ENCODE data around the gene MAGEB17.

MAGEB17 gene

GRCh38 chrX:16208601-16209000, 41.3 kb downstream of the MAGEB17 start:
- H3K27ac ChIP-seq (ENCODE audit: low read depth, low read length), result no peak overlapping the region
- H3K36me3 ChIP-seq (ENCODE audit: control insufficient read depth, insufficient read depth, low read length), result no peaks in the 10 kb centered on the region
- H3K4me3 ChIP-seq (ENCODE audit: low read depth, low read length), result no peak overlapping the region
- peaks cover 33% of the 10 kb centered on the region for H3K4me1 ChIP-seq (ENCODE audit: control insufficient read depth, insufficient read depth, low read length)
- H3K27me3 ChIP-seq (ENCODE audit: control insufficient read depth, insufficient read depth, low read length), result no peaks in the 10 kb centered on the region
- no peaks in the 10 kb centered on the region for H3K9me3 ChIP-seq (ENCODE audit: control insufficient read depth, insufficient read depth, low read depth, low read length)
- no peak overlapping the region for H3K9ac ChIP-seq (ENCODE audit: low read length)

GRCh38 chrX:16210061-16210460, 42.8 kb downstream of the MAGEB17 start:
- Histone ChIP-seq H3K9me3 (ENCODE audit: control insufficient read depth, insufficient read depth, low read depth, low read length) (no peaks in the 10 kb centered on the region), H3K36me3 (ENCODE audit: control insufficient read depth, insufficient read depth, low read length) (no peaks in the 10 kb centered on the region), H3K4me1 (ENCODE audit: control insufficient read depth, insufficient read depth, low read length) (peaks cover 37% of the 10 kb centered on the region), H3K27me3 (ENCODE audit: control insufficient read depth, insufficient read depth, low read length) (no peaks in the 10 kb centered on the region), H3K9ac (ENCODE audit: low read length) (no peak overlapping the region), H3K4me3 (ENCODE audit: low read depth, low read length) (no peak overlapping the region), H3K27ac (ENCODE audit: low read depth, low read length) (no peak overlapping the region)

DNA sequence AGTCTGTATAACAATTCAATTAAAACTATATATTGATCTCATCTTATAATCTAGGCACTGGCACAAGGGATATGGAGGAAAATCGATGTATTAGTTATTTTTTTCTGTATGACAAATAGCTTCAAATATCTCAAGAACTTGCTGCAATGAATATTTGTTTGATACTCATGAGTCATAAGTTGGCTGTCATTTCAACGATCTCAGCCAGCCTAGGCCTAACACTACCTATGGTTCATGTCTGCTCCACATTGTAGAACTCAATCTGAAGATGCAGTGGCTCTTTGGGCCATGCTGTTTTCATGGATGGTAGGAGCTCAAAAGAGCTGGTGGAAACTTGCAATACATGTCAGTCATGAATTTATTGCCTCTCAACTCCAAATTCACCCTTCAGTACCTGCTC, 44.7 kb downstream of the MAGEB17 start:
- H3K4me3 ChIP-seq (ENCODE audit: low read depth, low read length), result no peak overlapping the region
- peaks cover 52% of the 10 kb centered on the region for H3K4me1 ChIP-seq (ENCODE audit: control insufficient read depth, insufficient read depth, low read length)
- no peaks in the 10 kb centered on the region for H3K27me3 ChIP-seq (ENCODE audit: control insufficient read depth, insufficient read depth, low read length)
- H3K27ac ChIP-seq (ENCODE audit: low read depth, low read length), result 0 out of 2 replicates have a peak overlapping the region, but pooled peaks have one; percentile 26
- no peaks in the 10 kb centered on the region for H3K9me3 ChIP-seq (ENCODE audit: control insufficient read depth, insufficient read depth, low read depth, low read length)
- H3K36me3 ChIP-seq (ENCODE audit: control insufficient read depth, insufficient read depth, low read length), result no peaks in the 10 kb centered on the region
- H3K9ac ChIP-seq (ENCODE audit: low read length), result no peak overlapping the region

- H3K4me1 ChIP-seq (ENCODE audit: control insufficient read depth, insufficient read depth, low read length), result peaks cover 51% of the 10 kb centered on the region
- H3K4me3 ChIP-seq (ENCODE audit: low read depth, low read length), result no peak overlapping the region
- no peak overlapping the region for H3K9ac ChIP-seq (ENCODE audit: low read length)
- no peaks in the 10 kb centered on the region for H3K27me3 ChIP-seq (ENCODE audit: control insufficient read depth, insufficient read depth, low read length)
- H3K27ac ChIP-seq (ENCODE audit: low read depth, low read length), result no peak overlapping the region
- H3K36me3 ChIP-seq (ENCODE audit: control insufficient read depth, insufficient read depth, low read length), result no peaks in the 10 kb centered on the region
- H3K9me3 ChIP-seq (ENCODE audit: control insufficient read depth, insufficient read depth, low read depth, low read length), result no peaks in the 10 kb centered on the region
These were observed 45.2 kb downstream of the MAGEB17 start for GRCh38 chrX:16212436-16212835.

GRCh38 chrX:16213961-16214360, 46.7 kb downstream of the MAGEB17 start:
- Histone ChIP-seq H3K9ac (ENCODE audit: low read length) (no peak overlapping the region), H3K36me3 (ENCODE audit: control insufficient read depth, insufficient read depth, low read length) (no peaks in the 10 kb centered on the region), H3K27me3 (ENCODE audit: control insufficient read depth, insufficient read depth, low read length) (no peaks in the 10 kb centered on the region)

DNA sequence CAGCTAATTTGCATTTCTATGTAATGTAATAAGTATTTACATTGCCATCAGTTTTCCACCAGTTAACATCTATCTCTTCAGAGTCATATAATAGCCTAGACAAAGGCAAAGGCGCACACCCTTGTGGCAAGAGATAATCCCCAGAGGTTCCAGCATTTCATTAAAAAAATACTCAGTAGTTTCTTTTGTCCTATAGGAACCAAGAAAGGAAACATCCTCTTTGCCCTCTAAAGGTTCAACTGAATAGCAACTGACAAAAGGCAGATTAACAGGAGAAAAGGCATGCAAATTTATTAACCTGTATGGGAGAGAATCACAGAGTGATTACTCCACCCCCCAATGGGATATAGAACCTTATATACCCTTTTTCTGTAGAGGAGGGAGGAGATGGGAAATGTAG, 48.4 kb downstream of the MAGEB17 start:
- peak overlapping the region; percentile 19; the same call in 1 of the 2 replicates for H3K4me3 ChIP-seq (ENCODE audit: low read depth, low read length)
- no peaks in the 10 kb centered on the region for H3K36me3 ChIP-seq (ENCODE audit: control insufficient read depth, insufficient read depth, low read length)
- H3K27me3 ChIP-seq (ENCODE audit: control insufficient read depth, insufficient read depth, low read length), result no peaks in the 10 kb centered on the region
- peaks cover 33% of the 10 kb centered on the region for H3K4me1 ChIP-seq (ENCODE audit: control insufficient read depth, insufficient read depth, low read length)
- peaks cover 6% of the 10 kb centered on the region for H3K9me3 ChIP-seq (ENCODE audit: control insufficient read depth, insufficient read depth, low read depth, low read length)
- H3K9ac ChIP-seq (ENCODE audit: low read length), result peak overlapping the region; percentile 52
- peak overlapping the region; percentile 91 for H3K27ac ChIP-seq (ENCODE audit: low read depth, low read length)

More at GRCh38 chrX:16213961-16214360, 46.7 kb downstream of the MAGEB17 start:
- no peaks in the 10 kb centered on the region for H3K9me3 ChIP-seq (ENCODE audit: control insufficient read depth, insufficient read depth, low read depth, low read length)
- H3K4me1 ChIP-seq (ENCODE audit: control insufficient read depth, insufficient read depth, low read length), result peaks cover 38% of the 10 kb centered on the region
- H3K4me3 ChIP-seq (ENCODE audit: low read depth, low read length), result no peak overlapping the region
- H3K27ac ChIP-seq (ENCODE audit: low read depth, low read length), result 0 out of 2 replicates have a peak overlapping the region, but pooled peaks have one; percentile 91
